Measurements from ENCODE around the gene SPATA2. TPM values are rescaled to one million over a fixed set of nuclear protein-coding genes. Genes with fewer than 3 reads are reported as not detected.

Gene SPATA2
- total and polyA plus RNA-seq, 2 of the 13 experiments (the other 11 are each of a cell fraction or from before 2014, with no cell fraction given) = 3.2 to 8.7 TPM

- TF ChIP-seq, protein P1, sequence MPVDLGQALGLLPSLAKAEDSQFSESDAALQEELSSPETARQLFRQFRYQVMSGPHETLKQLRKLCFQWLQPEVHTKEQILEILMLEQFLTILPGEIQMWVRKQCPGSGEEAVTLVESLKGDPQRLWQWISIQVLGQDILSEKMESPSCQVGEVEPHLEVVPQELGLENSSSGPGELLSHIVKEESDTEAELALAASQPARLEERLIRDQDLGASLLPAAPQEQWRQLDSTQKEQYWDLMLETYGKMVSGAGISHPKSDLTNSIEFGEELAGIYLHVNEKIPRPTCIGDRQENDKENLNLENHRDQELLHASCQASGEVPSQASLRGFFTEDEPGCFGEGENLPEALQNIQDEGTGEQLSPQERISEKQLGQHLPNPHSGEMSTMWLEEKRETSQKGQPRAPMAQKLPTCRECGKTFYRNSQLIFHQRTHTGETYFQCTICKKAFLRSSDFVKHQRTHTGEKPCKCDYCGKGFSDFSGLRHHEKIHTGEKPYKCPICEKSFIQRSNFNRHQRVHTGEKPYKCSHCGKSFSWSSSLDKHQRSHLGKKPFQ (CRISPR knock-in tag; IDR thresholded peaks at IDR 0.05; ENCODE audit: insufficient replicate concordance) = peak; percentile 88
- TF ChIP-seq U2AF2 (IDR thresholded peaks at IDR 0.05; ENCODE audit: low read depth, low read length) (no peak), FOXJ3 (CRISPR knock-in tag; IDR thresholded peaks at IDR 0.05; ENCODE audit: borderline replicate concordance) (0 out of 2 replicates have a peak, but pooled peaks have one; percentile 59), ZNF329 (CRISPR knock-in tag; IDR thresholded peaks at IDR 0.05; ENCODE audit: low read depth) (peak; percentile 91; the same call in 1 of the 2 replicates), ZNF207 (IDR thresholded peaks at IDR 0.05; ENCODE audit: borderline replicate concordance) (no peak), HOXA3 (CRISPR knock-in tag; IDR thresholded peaks at IDR 0.05) (peak; percentile 96), NFE2 (CRISPR knock-in tag; IDR thresholded peaks at IDR 0.05) (0 out of 2 replicates have a peak, but pooled peaks have one; percentile 8), ZNF879 (CRISPR knock-in tag; IDR thresholded peaks at IDR 0.05) (no peak), MBNL3 (CRISPR knock-in tag; conservative IDR thresholded peaks at IDR 0.05) (no peak), ZMAT3 (CRISPR knock-in tag; conservative IDR thresholded peaks at IDR 0.05) (0 out of 2 replicates have a peak, but pooled peaks have one; percentile 70), EZH2 (conservative IDR thresholded peaks at IDR 0.05; ENCODE audit: low read depth, low read length) (no peak), ZNF737 (CRISPR knock-in tag; IDR thresholded peaks at IDR 0.05; ENCODE audit: borderline replicate concordance) (no peak), ZMYM4 (CRISPR knock-in tag; IDR thresholded peaks at IDR 0.05) (peak; percentile 73), NFKB2 (CRISPR knock-in tag; IDR thresholded peaks at IDR 0.05; ENCODE audit: borderline replicate concordance) (peak; percentile 95; the same call in 1 of the 2 replicates), RAD21 (CRISPR knock-in tag; IDR thresholded peaks at IDR 0.05) (peak; percentile 31; the same call in 1 of the 2 replicates), SALL1 (CRISPR knock-in tag; IDR thresholded peaks at IDR 0.05) (peak; percentile 88; the same call in 1 of the 2 replicates), KMT2B (CRISPR knock-in tag; IDR thresholded peaks at IDR 0.05) (peak; percentile 86), MLLT10 (CRISPR knock-in tag; IDR thresholded peaks at IDR 0.05) (no peak)
- TF ChIP-seq, protein P2, sequence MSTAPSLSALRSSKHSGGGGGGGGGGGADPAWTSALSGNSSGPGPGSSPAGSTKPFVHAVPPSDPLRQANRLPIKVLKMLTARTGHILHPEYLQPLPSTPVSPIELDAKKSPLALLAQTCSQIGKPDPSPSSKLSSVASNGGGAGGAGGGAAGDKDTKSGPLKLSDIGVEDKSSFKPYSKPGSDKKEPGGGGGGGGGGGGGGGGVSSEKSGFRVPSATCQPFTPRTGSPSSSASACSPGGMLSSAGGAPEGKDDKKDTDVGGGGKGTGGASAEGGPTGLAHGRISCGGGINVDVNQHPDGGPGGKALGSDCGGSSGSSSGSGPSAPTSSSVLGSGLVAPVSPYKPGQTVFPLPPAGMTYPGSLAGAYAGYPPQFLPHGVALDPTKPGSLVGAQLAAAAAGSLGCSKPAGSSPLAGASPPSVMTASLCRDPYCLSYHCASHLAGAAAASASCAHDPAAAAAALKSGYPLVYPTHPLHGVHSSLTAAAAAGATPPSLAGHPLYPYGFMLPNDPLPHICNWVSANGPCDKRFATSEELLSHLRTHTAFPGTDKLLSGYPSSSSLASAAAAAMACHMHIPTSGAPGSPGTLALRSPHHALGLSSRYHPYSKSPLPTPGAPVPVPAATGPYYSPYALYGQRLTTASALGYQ (CRISPR knock-in tag; IDR thresholded peaks at IDR 0.05) = peak; percentile 66
- TF ChIP-seq, protein P3, sequence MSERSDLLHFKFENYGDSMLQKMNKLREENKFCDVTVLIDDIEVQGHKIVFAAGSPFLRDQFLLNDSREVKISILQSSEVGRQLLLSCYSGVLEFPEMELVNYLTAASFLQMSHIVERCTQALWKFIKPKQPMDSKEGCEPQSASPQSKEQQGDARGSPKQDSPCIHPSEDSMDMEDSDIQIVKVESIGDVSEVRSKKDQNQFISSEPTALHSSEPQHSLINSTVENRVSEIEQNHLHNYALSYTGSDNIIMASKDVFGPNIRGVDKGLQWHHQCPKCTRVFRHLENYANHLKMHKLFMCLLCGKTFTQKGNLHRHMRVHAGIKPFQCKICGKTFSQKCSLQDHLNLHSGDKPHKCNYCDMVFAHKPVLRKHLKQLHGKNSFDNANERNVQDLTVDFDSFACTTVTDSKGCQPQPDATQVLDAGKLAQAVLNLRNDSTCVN (CRISPR knock-in tag; IDR thresholded peaks at IDR 0.05; ENCODE audit: borderline replicate concordance) = peak; percentile 82; the same call in 1 of the 2 replicates
- TF ChIP-seq, protein P4, sequence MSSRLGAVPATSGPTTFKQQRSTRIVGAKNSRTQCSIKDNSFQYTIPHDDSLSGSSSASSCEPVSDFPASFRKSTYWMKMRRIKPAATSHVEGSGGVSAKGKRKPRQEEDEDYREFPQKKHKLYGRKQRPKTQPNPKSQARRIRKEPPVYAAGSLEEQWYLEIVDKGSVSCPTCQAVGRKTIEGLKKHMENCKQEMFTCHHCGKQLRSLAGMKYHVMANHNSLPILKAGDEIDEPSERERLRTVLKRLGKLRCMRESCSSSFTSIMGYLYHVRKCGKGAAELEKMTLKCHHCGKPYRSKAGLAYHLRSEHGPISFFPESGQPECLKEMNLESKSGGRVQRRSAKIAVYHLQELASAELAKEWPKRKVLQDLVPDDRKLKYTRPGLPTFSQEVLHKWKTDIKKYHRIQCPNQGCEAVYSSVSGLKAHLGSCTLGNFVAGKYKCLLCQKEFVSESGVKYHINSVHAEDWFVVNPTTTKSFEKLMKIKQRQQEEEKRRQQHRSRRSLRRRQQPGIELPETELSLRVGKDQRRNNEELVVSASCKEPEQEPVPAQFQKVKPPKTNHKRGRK (CRISPR knock-in tag; IDR thresholded peaks at IDR 0.05) = no peak
- TF ChIP-seq, protein P5, sequence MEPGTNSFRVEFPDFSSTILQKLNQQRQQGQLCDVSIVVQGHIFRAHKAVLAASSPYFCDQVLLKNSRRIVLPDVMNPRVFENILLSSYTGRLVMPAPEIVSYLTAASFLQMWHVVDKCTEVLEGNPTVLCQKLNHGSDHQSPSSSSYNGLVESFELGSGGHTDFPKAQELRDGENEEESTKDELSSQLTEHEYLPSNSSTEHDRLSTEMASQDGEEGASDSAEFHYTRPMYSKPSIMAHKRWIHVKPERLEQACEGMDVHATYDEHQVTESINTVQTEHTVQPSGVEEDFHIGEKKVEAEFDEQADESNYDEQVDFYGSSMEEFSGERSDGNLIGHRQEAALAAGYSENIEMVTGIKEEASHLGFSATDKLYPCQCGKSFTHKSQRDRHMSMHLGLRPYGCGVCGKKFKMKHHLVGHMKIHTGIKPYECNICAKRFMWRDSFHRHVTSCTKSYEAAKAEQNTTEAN (CRISPR knock-in tag; conservative IDR thresholded peaks at IDR 0.05) = peak; percentile 32; the same call in 1 of the 2 replicates
Measured at GRCh38 chr20:49936153-49937026, 21.1 kb upstream of the SPATA2 start, which contains the start of gene RNF114 (continued).

Data from HepG2 (cell line).